Endodermal cell (in vitro differentiated cells): ENCODE results near the gene SLC6A13. TPM values are rescaled to one million over a fixed set of nuclear protein-coding genes. Genes with fewer than 3 reads are reported as not detected.

Experiments
- DNase-seq: peaks from one replicate; pipeline ENCODE4 v3.0.0-alpha.2; 2017
- H3K27ac ChIP-seq: 2 replicates; pipeline ENCODE4 v1.5.1; 2013; ENCODE audit warnings: mild to moderate bottlenecking, low read depth, low read length, moderate library complexity
- H3K27me3 ChIP-seq: 2 replicates; pipeline ENCODE4 v1.6.1; 2013; ENCODE audit warnings: mild to moderate bottlenecking, low read length, moderate library complexity; ENCODE audit not compliant: insufficient read depth, control insufficient read depth, poor library complexity, severe bottlenecking
- H3K36me3 ChIP-seq: 2 replicates; pipeline ENCODE4 v1.7.0; 2013; ENCODE audit warnings: mild to moderate bottlenecking, low read length, moderate library complexity; ENCODE audit not compliant: control insufficient read depth, insufficient read depth
- H3K4me1 ChIP-seq: one replicate; pipeline ENCODE4 v1.7.0; 2013; ENCODE audit warnings: low read length; ENCODE audit not compliant: control insufficient read depth, insufficient read depth
- H3K4me3 ChIP-seq: 2 replicates; pipeline ENCODE4 v1.5.1; 2013; ENCODE audit warnings: mild to moderate bottlenecking, low read length, moderate library complexity
- H3K9ac ChIP-seq: 2 replicates; pipeline ENCODE4 v1.6.1; 2013; ENCODE audit warnings: mild to moderate bottlenecking, low read length, moderate library complexity; ENCODE audit not compliant: poor library complexity, severe bottlenecking; ENCODE audit errors: extremely low read depth
- H3K9me3 ChIP-seq: 2 replicates; pipeline ENCODE4 v1.6.1; 2013; ENCODE audit warnings: mild to moderate bottlenecking, low read length, moderate library complexity; ENCODE audit not compliant: control insufficient read depth
- H3K27ac Mint-ChIP-seq: 2 replicates; pipeline ENCODE4 v1.8.0; 2020; ENCODE audit warnings: mixed read lengths
- H3K27me3 Mint-ChIP-seq: 2 replicates; pipeline ENCODE4 v1.8.0; 2021; ENCODE audit warnings: mild to moderate bottlenecking, mixed read lengths; ENCODE audit not compliant: insufficient read depth
- H3K36me3 Mint-ChIP-seq: 2 replicates; pipeline ENCODE4 v1.8.0; 2020; ENCODE audit warnings: low read depth, mixed read lengths
- H3K4me1 Mint-ChIP-seq: 2 replicates; pipeline ENCODE4 v1.8.0; 2020; ENCODE audit warnings: mixed read lengths
- H3K4me3 Mint-ChIP-seq: 2 replicates; pipeline ENCODE4 v1.8.0; 2020; ENCODE audit warnings: mild to moderate bottlenecking, moderate library complexity, mixed read lengths
- H3K9me3 Mint-ChIP-seq: 2 replicates; pipeline ENCODE4 v1.8.0; 2020; ENCODE audit warnings: mild to moderate bottlenecking, mixed read lengths
- CTCF ChIP-seq: fragments of 200-600 bp; sonication (generic); conservative IDR thresholded peaks from 2 replicates; pipeline ENCODE4 v1.5.0; 2021; ENCODE audit warnings: antibody characterized with exemption, mild to moderate bottlenecking
- WGBS, 2 experiments: methylation state at CpG; one replicate each; pipeline versions ENCODE4 v1.1.5 to v1.1.7; 2013; ENCODE audit warnings: missing lambda C conversion rate in 2 of 2, mixed read lengths in 1 of 2; ENCODE audit not compliant: insufficient coverage in 1 of 2, insufficient read length in 1 of 2; 5-methylcytosine and 5-hydroxymethylcytosine counted together
- total RNA-seq, 2 donors: library from RNA; stranded (reverse); fragmentation: NEBNext Ultra II Directional in 1 of 2; extraction: Animal tissue kit (Norgen Biotek cat#: 25700) in 1 of 2; gene quantifications; 2 replicates in 1 of 2; 3 replicates in 1 of 2; pipeline ENCODE4 v1.2.1, GENCODE V29; 2021

SLC6A13 gene
- total RNA-seq, 2 donors from 2014 or later = 1.1 to 2.4 TPM

GRCh38 chr12:238736-239398, 23.8 kb downstream of the SLC6A13 start:
- Mint-ChIP-seq H3K4me3 (no peak overlapping the region), H3K27me3 (peaks cover 11% of the 10 kb centered on the region), H3K36me3 (peaks cover 7% of the 10 kb centered on the region), H3K9me3 (peaks cover 54% of the 10 kb centered on the region), H3K4me1 (no peaks in the 10 kb centered on the region), H3K27ac (no peak overlapping the region)
- H3K27ac ChIP-seq = no peak overlapping the region
- no peaks in the 10 kb centered on the region for H3K36me3 ChIP-seq
- H3K27me3 ChIP-seq = no peaks in the 10 kb centered on the region
- DNase-seq = no peak
- no peaks in the 10 kb centered on the region for H3K4me1 ChIP-seq
- H3K9me3 ChIP-seq = peaks cover 21% of the 10 kb centered on the region
- no peak overlapping the region for H3K9ac ChIP-seq
- no peak for TF ChIP-seq CTCF
- H3K4me3 ChIP-seq = no peak overlapping the region
- 68 to 79% methylated on average over 11 to 18 of the region's 19 CpGs for whole genome bisulfite sequencing, 2 experiments

- H3K4me3 Mint-ChIP-seq = no peak overlapping the region
These were observed 24.5 kb downstream of the SLC6A13 start for GRCh38 chr12:238116-238515.

GRCh38 chr12:237026-237815, 25.4 kb downstream of the SLC6A13 start:
- no peak for TF ChIP-seq CTCF
- peak; percentile 32 for DNase-seq
- Histone ChIP-seq H3K27ac (no peak overlapping the region), H3K36me3 (no peaks in the 10 kb centered on the region), H3K9me3 (peaks cover 21% of the 10 kb centered on the region), H3K27me3 (no peaks in the 10 kb centered on the region), H3K4me3 (no peak overlapping the region), H3K9ac (no peak overlapping the region), H3K4me1 (no peaks in the 10 kb centered on the region)
- peaks cover 59% of the 10 kb centered on the region for H3K9me3 Mint-ChIP-seq
- peaks cover 2% of the 10 kb centered on the region for H3K4me1 Mint-ChIP-seq
- H3K36me3 Mint-ChIP-seq = peaks cover 7% of the 10 kb centered on the region
- no peak overlapping the region for H3K27ac Mint-ChIP-seq
- H3K4me3 Mint-ChIP-seq = no peak overlapping the region
- WGBS, 2 experiments = 94 to 95% methylated on average over 6 to 12 of the region's 13 CpGs
- peaks cover 9% of the 10 kb centered on the region for H3K27me3 Mint-ChIP-seq

More at GRCh38 chr12:238116-238515, 24.5 kb downstream of the SLC6A13 start:
- no peak for TF ChIP-seq CTCF
- Mint-ChIP-seq H3K9me3 (peaks cover 59% of the 10 kb centered on the region), H3K4me1 (peaks cover 2% of the 10 kb centered on the region), H3K36me3 (peaks cover 7% of the 10 kb centered on the region), H3K27me3 (peaks cover 9% of the 10 kb centered on the region), H3K27ac (no peak overlapping the region)
- Histone ChIP-seq H3K4me1 (no peaks in the 10 kb centered on the region), H3K9ac (no peak overlapping the region), H3K27me3 (no peaks in the 10 kb centered on the region), H3K36me3 (no peaks in the 10 kb centered on the region), H3K9me3 (peaks cover 21% of the 10 kb centered on the region), H3K27ac (no peak overlapping the region), H3K4me3 (no peak overlapping the region)
- 90 to 99% methylated on average over 8 to 9 of the region's 9 CpGs for WGBS, 2 experiments
- DNase-seq = no peak
